Parathyroid adenoma (tissue), 2 donors: ENCODE results near the gene GIMAP8.

ENCODE experiments used
- H2AFZ ChIP-seq: fragments of 300-600 bp; sonication (generic); one replicate; pipeline ENCODE4 v1.7.0; 2017; ENCODE audit warnings: antibody characterized with exemption, mild to moderate bottlenecking
- H3K27ac ChIP-seq: fragments of 300-600 bp; sonication (generic); one replicate; pipeline ENCODE4 v1.7.0; 2017
- H3K27me3 ChIP-seq: fragments of 300-600 bp; sonication (generic); one replicate; pipeline ENCODE4 v1.7.0; 2017; ENCODE audit warnings: low read length; ENCODE audit not compliant: control insufficient read depth, insufficient read depth
- H3K36me3 ChIP-seq: fragments of 300-600 bp; sonication (generic); one replicate; pipeline ENCODE4 v1.7.0; 2017; ENCODE audit warnings: low read length; ENCODE audit not compliant: control insufficient read depth, insufficient read depth
- H3K4me1 ChIP-seq: fragments of 300-600 bp; sonication (generic); one replicate; pipeline ENCODE4 v1.7.0; 2017; ENCODE audit warnings: control low read depth
- H3K4me2 ChIP-seq: fragments of 300-600 bp; sonication (generic); one replicate; pipeline ENCODE4 v1.7.0; 2017; ENCODE audit warnings: low read length
- H3K4me3 ChIP-seq: fragments of 300-600 bp; sonication (generic); one replicate; pipeline ENCODE4 v1.7.0; 2017; ENCODE audit warnings: low read depth, low read length
- H3K79me2 ChIP-seq: fragments of 300-600 bp; sonication (generic); one replicate; pipeline ENCODE4 v1.7.0; 2017; ENCODE audit warnings: control low read depth
- H3K9ac ChIP-seq: fragments of 300-600 bp; sonication (generic); one replicate; pipeline ENCODE4 v1.7.0; 2017; ENCODE audit warnings: mild to moderate bottlenecking
- H3K9me3 ChIP-seq: fragments of 300-600 bp; sonication (generic); one replicate; pipeline ENCODE4 v1.7.0; 2017; ENCODE audit warnings: low read length; ENCODE audit not compliant: control insufficient read depth
- CTCF ChIP-seq: fragments of 300-600 bp; sonication (generic); IDR thresholded peaks from one replicate; pipeline ENCODE4 v1.7.0; 2017; ENCODE audit warnings: antibody characterized with exemption, mild to moderate bottlenecking
- donor health status: primary hyperparathyroidism.

Gene GIMAP8

GRCh38 chr7:150458756-150459155 lies 8.3 kb downstream of the GIMAP8 start:
- Histone ChIP-seq H3K9ac (no peak overlapping the region), H3K4me3 (no peak overlapping the region), H3K4me2 (no peak overlapping the region), H3K36me3 (no peaks in the 10 kb centered on the region), H3K27ac (no peak overlapping the region), H2AFZ (no peak overlapping the region), H3K9me3 (no peaks in the 10 kb centered on the region), H3K79me2 (no peaks in the 10 kb centered on the region), H3K27me3 (no peaks in the 10 kb centered on the region), H3K4me1 (no peaks in the 10 kb centered on the region)
- TF ChIP-seq CTCF: no peak

GRCh38 chr7:150461520-150461919 lies 11.1 kb downstream of the GIMAP8 start:
- Histone ChIP-seq H3K9ac (no peak overlapping the region), H2AFZ (no peak overlapping the region), H3K4me3 (no peak overlapping the region), H3K79me2 (no peaks in the 10 kb centered on the region), H3K9me3 (no peaks in the 10 kb centered on the region), H3K36me3 (no peaks in the 10 kb centered on the region), H3K4me2 (no peak overlapping the region), H3K4me1 (no peaks in the 10 kb centered on the region), H3K27me3 (no peaks in the 10 kb centered on the region), H3K27ac (no peak overlapping the region)
- no peak for TF ChIP-seq CTCF

- Histone ChIP-seq H3K9ac (no peak overlapping the region), H3K27me3 (no peaks in the 10 kb centered on the region), H3K4me2 (no peak overlapping the region), H3K4me1 (no peaks in the 10 kb centered on the region), H2AFZ (no peak overlapping the region), H3K9me3 (no peaks in the 10 kb centered on the region), H3K36me3 (no peaks in the 10 kb centered on the region), H3K27ac (no peak overlapping the region), H3K4me3 (no peak overlapping the region), H3K79me2 (no peaks in the 10 kb centered on the region)
- TF ChIP-seq CTCF: no peak
Measured at GRCh38 chr7:150462413-150462812, 12.0 kb downstream of the GIMAP8 start.

- H3K9me3 ChIP-seq: no peaks in the 10 kb centered on the region
- H3K4me3 ChIP-seq: no peak overlapping the region
- no peak overlapping the region for H3K4me2 ChIP-seq
- no peaks in the 10 kb centered on the region for H3K79me2 ChIP-seq
- no peak for TF ChIP-seq CTCF
- H3K4me1 ChIP-seq: no peaks in the 10 kb centered on the region
- no peak overlapping the region for H3K9ac ChIP-seq
- no peaks in the 10 kb centered on the region for H3K36me3 ChIP-seq
- H2AFZ ChIP-seq: no peak overlapping the region
- no peaks in the 10 kb centered on the region for H3K27me3 ChIP-seq
- no peak overlapping the region for H3K27ac ChIP-seq
Measured at GRCh38 chr7:150463461-150463860, 13.0 kb downstream of the GIMAP8 start.

- H3K4me2 ChIP-seq: no peak overlapping the region
- no peak overlapping the region for H3K4me3 ChIP-seq
- H2AFZ ChIP-seq: no peak overlapping the region
- H3K4me1 ChIP-seq: no peaks in the 10 kb centered on the region
- H3K27ac ChIP-seq: no peak overlapping the region
- no peak for TF ChIP-seq CTCF
- H3K79me2 ChIP-seq: no peaks in the 10 kb centered on the region
- no peaks in the 10 kb centered on the region for H3K27me3 ChIP-seq
- H3K9me3 ChIP-seq: no peaks in the 10 kb centered on the region
- H3K36me3 ChIP-seq: no peaks in the 10 kb centered on the region
- H3K9ac ChIP-seq: no peak overlapping the region
Measured at GRCh38 chr7:150464962-150465361, 14.5 kb downstream of the GIMAP8 start.
